Effector memory CD4-positive, alpha-beta T cell (primary cell): Measurements from ENCODE around the gene NELL1.

Source experiments
- DNase-seq, 3 donors: peaks; one replicate each; pipeline ENCODE4 v3.0.0-alpha.2; 2020
- H3K27ac ChIP-seq: 2 replicates; pipeline ENCODE4 v1.7.0; 2013; ENCODE audit warnings: mild to moderate bottlenecking, low read length, moderate library complexity; ENCODE audit not compliant: insufficient read depth, poor library complexity, severe bottlenecking
- H3K27me3 ChIP-seq: replicated peaks from 2 replicates; pipeline ENCODE4 v1.7.0; 2013; ENCODE audit warnings: mild to moderate bottlenecking, low read length; ENCODE audit not compliant: insufficient read depth, control insufficient read depth, poor library complexity, severe bottlenecking
- H3K36me3 ChIP-seq: 2 replicates; pipeline ENCODE4 v1.7.0; 2013; ENCODE audit warnings: mild to moderate bottlenecking, low read length, moderate library complexity; ENCODE audit not compliant: control insufficient read depth, insufficient read depth
- H3K4me1 ChIP-seq: 2 replicates; pipeline ENCODE4 v1.7.0; 2013; ENCODE audit warnings: low read length, mild to moderate bottlenecking; ENCODE audit not compliant: control insufficient read depth, insufficient read depth, poor library complexity, severe bottlenecking
- H3K4me3 ChIP-seq: 2 replicates; pipeline ENCODE4 v1.7.0; 2013; ENCODE audit warnings: low read length, low read depth, mild to moderate bottlenecking; ENCODE audit not compliant: insufficient read depth, poor library complexity, severe bottlenecking
- H3K9me3 ChIP-seq: 2 replicates; pipeline ENCODE4 v1.7.0; 2013; ENCODE audit warnings: mild to moderate bottlenecking, low read length, moderate library complexity; ENCODE audit not compliant: control insufficient read depth

NELL1 gene

DNA sequence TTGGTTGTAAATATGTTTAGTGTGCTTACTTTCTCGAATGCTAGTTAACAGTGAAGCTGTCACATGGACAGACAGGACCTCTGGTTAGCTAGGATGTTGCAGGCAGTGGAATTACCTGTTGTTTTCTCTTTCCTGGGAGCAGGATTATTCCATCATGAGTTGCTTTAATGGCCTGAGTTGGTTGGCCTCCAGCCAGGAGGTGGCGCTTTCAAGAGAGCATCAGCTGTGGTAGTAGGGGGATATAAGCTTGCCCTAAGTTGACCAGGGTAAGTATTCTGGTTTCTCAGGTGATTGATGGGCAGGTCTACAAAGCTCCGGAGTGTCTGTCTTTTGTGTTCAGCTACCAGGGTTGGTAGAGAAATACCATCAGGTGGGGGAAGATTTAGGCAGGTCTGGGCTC is 43.5 kb downstream of the NELL1 start:
- H3K27me3 ChIP-seq: no peaks in the 10 kb centered on the region
- H3K9me3 ChIP-seq: no peaks in the 10 kb centered on the region
- H3K4me1 ChIP-seq: no peaks in the 10 kb centered on the region
- H3K36me3 ChIP-seq: no peaks in the 10 kb centered on the region
- H3K27ac ChIP-seq: no peak overlapping the region
- DNase-seq: no peak
- H3K4me3 ChIP-seq: no peak overlapping the region

DNA sequence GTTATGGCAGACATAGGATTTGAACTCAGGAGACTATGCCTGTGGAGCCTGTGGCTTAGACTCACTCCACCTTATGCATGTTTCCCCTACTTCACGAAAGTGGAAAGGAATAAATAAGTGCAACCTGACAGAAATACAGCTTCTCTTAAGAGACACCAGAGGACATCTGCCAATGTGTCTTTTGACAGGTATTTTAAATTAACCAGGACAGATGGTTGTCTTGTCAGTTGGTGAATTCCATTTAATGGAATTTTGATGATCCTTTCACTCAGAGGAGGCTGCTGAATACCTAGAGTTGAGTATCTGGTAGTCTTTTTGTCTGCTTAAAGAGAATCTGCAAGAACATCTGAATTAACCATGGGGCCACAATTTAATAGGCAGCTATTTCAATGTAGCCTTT is 46.1 kb downstream of the NELL1 start:
- Histone ChIP-seq H3K27me3 (no peaks in the 10 kb centered on the region), H3K36me3 (no peaks in the 10 kb centered on the region), H3K4me3 (no peak overlapping the region), H3K27ac (no peak overlapping the region), H3K9me3 (no peaks in the 10 kb centered on the region), H3K4me1 (no peaks in the 10 kb centered on the region)
- DNase-seq: no peak

DNA sequence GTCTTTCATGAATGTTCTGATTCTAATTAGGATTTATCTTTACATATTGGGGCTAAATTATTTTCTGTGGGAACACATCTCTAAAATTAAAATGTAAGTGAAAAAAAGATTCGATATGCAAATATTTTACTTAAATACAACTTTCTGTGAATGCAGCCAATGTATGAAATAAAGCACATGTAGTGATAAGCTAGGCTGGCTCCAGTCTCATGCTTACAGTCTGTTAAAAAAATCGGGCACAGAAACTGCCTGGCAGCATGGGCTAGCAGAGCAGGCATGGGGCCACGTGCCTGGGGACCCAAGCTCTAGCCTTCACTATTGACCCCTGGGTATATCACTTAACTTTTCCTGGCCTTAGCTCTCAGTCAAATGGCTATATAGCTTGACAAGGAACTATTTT is 46.5 kb downstream of the NELL1 start:
- H3K36me3 ChIP-seq: no peaks in the 10 kb centered on the region
- no peak overlapping the region for H3K4me3 ChIP-seq
- H3K27me3 ChIP-seq: no peaks in the 10 kb centered on the region
- no peak overlapping the region for H3K27ac ChIP-seq
- H3K4me1 ChIP-seq: no peaks in the 10 kb centered on the region
- no peak for DNase-seq
- no peaks in the 10 kb centered on the region for H3K9me3 ChIP-seq

DNA sequence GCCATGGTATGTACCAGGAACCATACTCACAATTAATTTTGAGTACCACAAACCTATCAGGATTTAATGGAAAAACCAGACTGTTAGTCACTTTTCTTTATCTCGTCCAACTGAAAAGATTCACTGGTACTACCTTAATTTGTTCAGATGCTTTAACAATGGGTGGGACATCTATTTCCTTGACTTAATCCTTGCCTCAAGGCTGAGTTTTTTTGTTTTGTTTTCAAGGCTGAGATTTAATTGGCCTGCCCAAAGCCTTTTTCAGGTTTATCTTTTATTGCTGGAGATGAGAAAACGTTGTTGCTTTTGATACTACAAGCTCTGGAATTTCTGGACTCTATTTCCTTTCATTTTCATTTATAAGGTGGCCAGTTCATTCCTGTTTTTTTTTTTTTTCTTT is 50.4 kb downstream of the NELL1 start:
- H3K27me3 ChIP-seq: no peaks in the 10 kb centered on the region
- DNase-seq: no peak
- no peak overlapping the region for H3K4me3 ChIP-seq
- no peak overlapping the region for H3K27ac ChIP-seq
- no peaks in the 10 kb centered on the region for H3K9me3 ChIP-seq
- no peaks in the 10 kb centered on the region for H3K36me3 ChIP-seq
- H3K4me1 ChIP-seq: no peaks in the 10 kb centered on the region

DNA sequence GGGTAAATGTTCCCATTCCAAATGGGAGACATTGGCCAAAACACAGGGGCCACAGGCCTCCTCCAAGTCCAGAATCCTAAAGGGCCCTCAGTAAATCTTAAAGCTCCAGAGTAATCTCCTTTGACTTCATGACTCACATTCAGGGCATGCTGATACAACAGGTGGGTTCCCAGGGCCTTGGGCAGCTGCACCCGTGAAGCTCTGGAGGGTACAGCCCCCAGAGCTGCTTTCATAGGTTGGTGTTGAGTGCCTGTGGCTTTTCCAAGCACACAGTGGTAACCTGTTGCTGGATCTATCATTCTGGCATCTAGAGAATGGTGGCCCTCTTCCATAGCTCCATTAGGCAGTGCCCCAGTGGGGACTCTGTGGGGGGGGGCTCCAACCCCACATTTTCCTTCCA is 54.0 kb downstream of the NELL1 start:
- no peak for DNase-seq
- Histone ChIP-seq H3K4me1 (no peaks in the 10 kb centered on the region), H3K4me3 (no peak overlapping the region), H3K9me3 (no peaks in the 10 kb centered on the region), H3K36me3 (no peaks in the 10 kb centered on the region), H3K27me3 (no peaks in the 10 kb centered on the region), H3K27ac (no peak overlapping the region)

DNA sequence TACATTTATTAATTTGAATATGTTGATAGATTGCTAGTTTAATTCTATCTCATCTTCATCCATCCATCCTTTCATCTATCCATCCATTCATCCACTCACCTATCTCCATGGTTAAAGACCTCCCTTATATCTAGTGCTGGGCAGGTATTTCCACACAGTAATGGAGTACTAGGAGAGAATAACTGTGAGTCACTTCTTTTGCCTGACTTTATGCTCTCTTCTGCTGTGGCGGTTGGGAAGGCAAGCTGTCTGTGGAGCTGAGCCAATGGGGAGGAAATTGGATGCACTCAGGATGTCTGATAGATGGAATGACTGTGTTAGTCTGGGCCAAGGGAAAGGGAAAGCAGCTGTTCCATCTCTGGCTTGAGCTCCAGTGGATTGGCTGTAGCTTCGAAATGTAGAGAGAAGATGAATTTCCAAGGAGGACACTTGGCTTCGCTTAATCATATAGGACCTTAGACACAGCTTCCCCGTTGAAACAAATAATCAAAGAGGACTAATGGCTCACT is 60.3 kb downstream of the NELL1 start:
- H3K4me3 ChIP-seq: no peak overlapping the region
- no peaks in the 10 kb centered on the region for H3K4me1 ChIP-seq
- no peaks in the 10 kb centered on the region for H3K36me3 ChIP-seq
- no peak overlapping the region for H3K27ac ChIP-seq
- no peaks in the 10 kb centered on the region for H3K27me3 ChIP-seq
- H3K9me3 ChIP-seq: no peaks in the 10 kb centered on the region
- no peak for DNase-seq

DNA sequence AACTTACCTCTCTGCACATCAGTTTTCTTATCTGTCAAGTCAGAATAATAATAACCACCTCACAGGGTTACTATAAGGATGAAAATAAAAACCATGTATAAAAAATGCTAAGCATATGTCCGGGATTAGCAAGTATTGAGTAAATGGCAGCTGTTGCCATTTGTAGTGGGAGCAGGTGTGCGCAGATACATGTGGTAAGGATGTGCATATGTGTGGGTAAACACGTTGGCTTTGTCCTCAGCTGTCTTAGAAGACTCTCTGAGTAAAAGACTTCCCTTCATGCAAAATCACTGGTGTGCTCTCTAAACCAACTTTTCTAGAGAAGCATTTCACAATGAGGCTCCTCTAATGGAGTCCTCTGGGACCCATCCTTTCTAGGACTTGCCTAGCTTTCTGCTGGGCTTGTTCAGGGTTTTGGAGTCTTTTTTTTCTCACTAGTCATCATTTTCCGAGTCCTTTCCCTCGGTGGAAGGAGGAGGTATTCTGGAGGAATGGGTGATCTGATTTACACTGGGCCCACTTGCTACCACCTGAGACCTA is 62.4 kb downstream of the NELL1 start:
- no peaks in the 10 kb centered on the region for H3K36me3 ChIP-seq
- no peaks in the 10 kb centered on the region for H3K27me3 ChIP-seq
- no peak overlapping the region for H3K27ac ChIP-seq
- DNase-seq: no peak
- H3K9me3 ChIP-seq: no peaks in the 10 kb centered on the region
- no peak overlapping the region for H3K4me3 ChIP-seq
- H3K4me1 ChIP-seq: no peaks in the 10 kb centered on the region

DNA sequence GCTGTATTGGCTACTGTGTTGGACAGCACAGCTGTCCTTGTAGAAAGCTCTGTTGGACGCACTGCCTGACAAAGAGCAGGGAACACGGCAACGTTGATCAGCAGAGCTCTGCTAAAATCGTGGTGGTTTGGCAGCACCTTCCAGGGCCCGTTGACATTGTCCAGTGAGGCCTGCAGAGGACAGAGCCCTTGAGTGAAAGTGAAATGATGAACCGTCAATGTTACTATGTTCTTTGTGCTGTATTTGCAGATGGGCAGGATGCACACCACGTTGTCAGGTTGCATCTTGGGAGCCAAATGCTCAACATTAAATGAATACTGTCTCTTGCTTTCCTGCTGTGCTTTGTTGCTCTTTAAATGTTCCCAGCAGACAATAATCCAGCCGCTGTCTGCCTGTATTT is 69.7 kb downstream of the NELL1 start:
- Histone ChIP-seq H3K27ac (no peak overlapping the region), H3K9me3 (no peaks in the 10 kb centered on the region), H3K4me1 (no peaks in the 10 kb centered on the region), H3K27me3 (no peaks in the 10 kb centered on the region), H3K4me3 (no peak overlapping the region), H3K36me3 (no peaks in the 10 kb centered on the region)
- DNase-seq: no peak

DNA sequence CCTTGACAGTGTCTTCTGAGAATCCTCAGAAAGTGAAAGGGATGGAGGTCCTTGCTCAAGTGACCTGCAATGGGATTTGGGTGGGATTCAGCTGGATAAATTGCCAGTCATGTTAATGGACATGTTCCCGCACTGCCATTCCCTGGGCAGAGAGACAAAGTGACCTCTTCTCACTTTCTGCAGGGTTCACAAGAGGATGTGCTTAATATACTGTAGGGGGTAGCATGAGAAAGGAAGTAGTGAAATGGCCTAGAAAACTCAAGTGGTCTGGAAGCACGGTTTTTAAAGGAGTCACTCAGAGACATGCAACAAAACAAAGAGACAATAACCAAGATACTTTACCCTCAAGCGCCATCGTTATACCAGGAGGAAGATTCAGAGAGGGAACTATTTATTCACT is 70.2 kb downstream of the NELL1 start:
- no peak for DNase-seq
- Histone ChIP-seq H3K9me3 (no peaks in the 10 kb centered on the region), H3K27me3 (no peaks in the 10 kb centered on the region), H3K36me3 (no peaks in the 10 kb centered on the region), H3K27ac (no peak overlapping the region), H3K4me1 (no peaks in the 10 kb centered on the region), H3K4me3 (no peak overlapping the region)

DNA sequence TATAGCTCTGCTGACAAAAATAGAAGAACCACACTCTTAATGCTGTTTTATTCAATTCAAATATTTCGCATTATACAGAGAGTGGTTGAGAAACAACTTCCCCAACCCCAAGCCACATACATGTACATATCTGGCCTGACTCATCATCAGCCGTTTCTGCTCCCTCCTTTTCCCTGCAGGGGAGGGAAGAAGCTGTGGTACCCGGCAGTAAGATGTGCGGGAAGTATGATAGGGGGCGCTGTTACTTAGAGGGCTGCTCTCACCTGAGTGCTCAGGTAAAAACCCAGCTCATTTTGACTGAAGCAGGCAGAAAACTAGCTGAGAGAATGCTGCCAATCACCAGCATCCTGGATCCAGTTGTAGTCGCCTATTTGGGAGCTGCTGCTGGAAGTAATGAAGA is 85.5 kb downstream of the NELL1 start:
- no peak overlapping the region for H3K4me3 ChIP-seq

More for the DNA sequence above, 85.5 kb downstream of the NELL1 start:
- H3K36me3 ChIP-seq: no peaks in the 10 kb centered on the region
- H3K27me3 ChIP-seq: no peaks in the 10 kb centered on the region
- H3K27ac ChIP-seq: no peak overlapping the region
- H3K4me1 ChIP-seq: no peaks in the 10 kb centered on the region
- no peaks in the 10 kb centered on the region for H3K9me3 ChIP-seq
- no peak for DNase-seq
